ENCODE results near the gene STYK1.

The STYK1 gene

GRCh38 chr12:10673659-10674384 is at the start of gene STYK1:
STYK1 (minus strand) TSS chr12:10674052; CDS start chr12:10634618, 39,434 bp downstream.
- peak; percentile 87 for DNase-seq

- peak; percentile 77 for DNase-seq
These were observed 49.3 kb upstream of the STYK1 start, which contains the start of gene YBX3 for GRCh38 chr12:10722905-10723746. YBX3 (minus strand) TSS chr12:10723323; CDS start chr12:10723111, 212 bp downstream.

GRCh38 chr12:10722502-10722904 is 48.7 kb upstream of the STYK1 start:
- DNase-seq = peak; percentile 71

- DNase-seq = peak; percentile 79
These were observed 48.0 kb upstream of the STYK1 start for GRCh38 chr12:10721651-10722501.

GRCh38 chr12:10720974-10721650 is 47.3 kb upstream of the STYK1 start:
- DNase-seq = no peak

- DNase-seq = no peak
These were observed 45.6 kb upstream of the STYK1 start for GRCh38 chr12:10719482-10719881.

GRCh38 chr12:10718279-10718821 is 44.5 kb upstream of the STYK1 start:
- DNase-seq = no peak

- no peak for DNase-seq
These were observed 43.6 kb upstream of the STYK1 start for GRCh38 chr12:10717410-10717809.

GRCh38 chr12:10716704-10717315 is 43.0 kb upstream of the STYK1 start:
- DNase-seq = no peak

- DNase-seq = no peak
These were observed 42.4 kb upstream of the STYK1 start for GRCh38 chr12:10716277-10716676.

- no peak for DNase-seq
These were observed 41.6 kb upstream of the STYK1 start for GRCh38 chr12:10715491-10715890.

- DNase-seq = no peak
These were observed 36.0 kb upstream of the STYK1 start for GRCh38 chr12:10709808-10710207.

- DNase-seq = no peak
These were observed 35.0 kb upstream of the STYK1 start for GRCh38 chr12:10708862-10709261.

- no peak for DNase-seq
These were observed 31.8 kb upstream of the STYK1 start for GRCh38 chr12:10705655-10706054.

- no peak for DNase-seq
These were observed 28.0 kb upstream of the STYK1 start for GRCh38 chr12:10701843-10702242.

GRCh38 chr12:10701131-10701681 is 27.4 kb upstream of the STYK1 start:
- DNase-seq = peak; percentile 43

GRCh38 chr12:10700581-10700980 is 26.7 kb upstream of the STYK1 start:
- no peak for DNase-seq

GRCh38 chr12:10697862-10698261 is 24.0 kb upstream of the STYK1 start:
- DNase-seq = no peak

- no peak for DNase-seq
These were observed 23.3 kb upstream of the STYK1 start for GRCh38 chr12:10697156-10697555.

- no peak for DNase-seq
These were observed 17.1 kb upstream of the STYK1 start for GRCh38 chr12:10690906-10691305.

- DNase-seq = no peak
These were observed 15.3 kb upstream of the STYK1 start for GRCh38 chr12:10689146-10689545.

Measured in stimulated activated CD8-positive, alpha-beta memory T cell treated with anti-CD3 and anti-CD28 coated beads, Interleukin-4, amount 100 ng/mL, for 48 hours (primary cell).